ENCODE results near the gene SNRNP40. TPM values are rescaled to one million over a fixed set of nuclear protein-coding genes. Genes with fewer than 3 reads are reported as not detected.
A peak's percentile ranks its signal among the peaks of the same experiment; 100 is the strongest.
"Not testable (repeated sequence)": the region's sequence is repeated elsewhere in the genome, so short reads cannot be mapped to it uniquely, and the experiment has no call there.

Gene SNRNP40
- total and polyA plus RNA-seq, 10 donors = 21.4 to 53.0 (median 40.1) TPM

GRCh38 chr1:31295874-31296485 is 608 bp downstream of the SNRNP40 start:
- Histone ChIP-seq H3K36me3 (peaks cover 2 to 42% (median 27%) of the 10 kb centered on the region in 6 donors), H3K27me3 (replicated peaks in 1 of 7) (no peaks in the 10 kb centered on the region), H3K4me3 (peak overlapping the region; percentile 79 to 99 (median 90)), H3K9me3 (no peaks in the 10 kb centered on the region), H3K4me1 (peaks cover 13 to 68% (median 47%) of the 10 kb centered on the region in 6 donors), H3K27ac (peak overlapping the region; percentile 75 to 96 (median 92))
- 12 to 18% (median 15%) methylated on average over 17 of the region's 17 CpGs for WGBS, 5 donors
- intact Hi-C loops (cut with DNase I; ENCODE audit: low total_unique reads) = no loop called here
- DNase-seq = no peak
- TF ChIP-seq, protein P1, sequence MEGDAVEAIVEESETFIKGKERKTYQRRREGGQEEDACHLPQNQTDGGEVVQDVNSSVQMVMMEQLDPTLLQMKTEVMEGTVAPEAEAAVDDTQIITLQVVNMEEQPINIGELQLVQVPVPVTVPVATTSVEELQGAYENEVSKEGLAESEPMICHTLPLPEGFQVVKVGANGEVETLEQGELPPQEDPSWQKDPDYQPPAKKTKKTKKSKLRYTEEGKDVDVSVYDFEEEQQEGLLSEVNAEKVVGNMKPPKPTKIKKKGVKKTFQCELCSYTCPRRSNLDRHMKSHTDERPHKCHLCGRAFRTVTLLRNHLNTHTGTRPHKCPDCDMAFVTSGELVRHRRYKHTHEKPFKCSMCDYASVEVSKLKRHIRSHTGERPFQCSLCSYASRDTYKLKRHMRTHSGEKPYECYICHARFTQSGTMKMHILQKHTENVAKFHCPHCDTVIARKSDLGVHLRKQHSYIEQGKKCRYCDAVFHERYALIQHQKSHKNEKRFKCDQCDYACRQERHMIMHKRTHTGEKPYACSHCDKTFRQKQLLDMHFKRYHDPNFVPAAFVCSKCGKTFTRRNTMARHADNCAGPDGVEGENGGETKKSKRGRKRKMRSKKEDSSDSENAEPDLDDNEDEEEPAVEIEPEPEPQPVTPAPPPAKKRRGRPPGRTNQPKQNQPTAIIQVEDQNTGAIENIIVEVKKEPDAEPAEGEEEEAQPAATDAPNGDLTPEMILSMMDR (IDR thresholded peaks at IDR 0.05 in 8 of 11, conservative IDR thresholded peaks at IDR 0.05 in 3 of 11) = no peak
- TF ChIP-seq POLR2AphosphoS5 (IDR thresholded peaks at IDR 0.05) = no peak
- TF ChIP-seq POLR2A (IDR thresholded peaks at IDR 0.05) = no peak

GRCh38 chr1:31289021-31289420 is 7.6 kb downstream of the SNRNP40 start:
- H3K9me3 ChIP-seq = no peaks in the 10 kb centered on the region
- no peak for DNase-seq
- H3K4me3 ChIP-seq = no peak overlapping the region
- no peak overlapping the region for H3K27ac ChIP-seq
- peaks cover 0 to 12% (median under 1%) of the 10 kb centered on the region in 6 donors for H3K4me1 ChIP-seq
- no peaks in the 10 kb centered on the region for H3K27me3 ChIP-seq (replicated peaks in 1 of 7)
- peaks cover 7 to 100% (median 76%) of the 10 kb centered on the region in 6 donors for H3K36me3 ChIP-seq
- 39 to 58% (median 46%) methylated on average over 4 of the region's 4 CpGs for WGBS, 5 donors
- TF ChIP-seq POLR2AphosphoS5 (IDR thresholded peaks at IDR 0.05) (no peak), POLR2A (IDR thresholded peaks at IDR 0.05) (no peak)
- TF ChIP-seq, protein P1 (IDR thresholded peaks at IDR 0.05 in 8 of 11, conservative IDR thresholded peaks at IDR 0.05 in 3 of 11) = no peak
- intact Hi-C loops (cut with DNase I; ENCODE audit: low total_unique reads) = no loop called here

GRCh38 chr1:31287791-31288190 is 8.8 kb downstream of the SNRNP40 start:
- intact Hi-C loops (cut with DNase I; ENCODE audit: low total_unique reads); H3K27me3 ChIP-seq (replicated peaks in 1 of 7); DNase-seq; H3K4me1 ChIP-seq; H3K27ac ChIP-seq; H3K4me3 ChIP-seq; H3K9me3 ChIP-seq: not testable (repeated sequence)
- whole genome bisulfite sequencing, 5 donors = 95 to 100% (median 97%) methylated on average over 4 of the region's 4 CpGs
- H3K36me3 ChIP-seq = peaks cover 7 to 100% (median 79%) of the 10 kb centered on the region in 6 donors

DNA sequence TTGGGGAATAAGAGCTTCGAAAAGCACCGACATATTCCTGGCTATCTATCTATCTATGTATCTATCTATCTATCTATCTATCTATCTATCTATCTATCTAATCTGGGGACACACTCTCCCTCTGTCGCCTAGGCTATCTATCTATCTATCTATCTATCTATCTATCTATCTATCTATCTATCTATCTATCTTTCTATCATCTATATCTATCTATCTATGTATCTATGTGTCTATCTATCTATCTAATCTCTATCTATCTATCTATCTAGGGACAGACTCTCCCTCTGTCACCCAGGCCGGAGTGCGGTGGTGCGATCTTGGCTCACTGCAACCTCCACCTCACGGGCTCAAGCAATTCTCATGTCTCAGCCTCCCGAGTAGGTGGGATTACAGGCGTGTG is 14.2 kb downstream of the SNRNP40 start:
- H3K36me3 ChIP-seq = peaks cover 3 to 100% (median 71%) of the 10 kb centered on the region in 6 donors
- H3K4me1 ChIP-seq; DNase-seq; H3K4me3 ChIP-seq; H3K27me3 ChIP-seq (replicated peaks in 1 of 7); H3K9me3 ChIP-seq; H3K27ac ChIP-seq; intact Hi-C loops (cut with DNase I; ENCODE audit: low total_unique reads): not testable (repeated sequence)
- 96 to 98% (median 97%) methylated on average over 9 of the region's 9 CpGs for WGBS, 5 donors

GRCh38 chr1:31273619-31274018 is 23.0 kb downstream of the SNRNP40 start:
- Histone ChIP-seq H3K36me3 (peaks cover 3 to 100% (median 78%) of the 10 kb centered on the region in 6 donors), H3K4me3 (no peak overlapping the region), H3K9me3 (no peaks in the 10 kb centered on the region), H3K27me3 (replicated peaks in 1 of 7) (no peaks in the 10 kb centered on the region), H3K27ac (no peak overlapping the region), H3K4me1 (no peaks in the 10 kb centered on the region)
- intact Hi-C loops (cut with DNase I; ENCODE audit: low total_unique reads) = no loop called here
- DNase-seq = no peak
- TF ChIP-seq, protein P1 (IDR thresholded peaks at IDR 0.05 in 8 of 11, conservative IDR thresholded peaks at IDR 0.05 in 3 of 11) = no peak
- no peak for TF ChIP-seq POLR2AphosphoS5 (IDR thresholded peaks at IDR 0.05)
- no peak for TF ChIP-seq POLR2A (IDR thresholded peaks at IDR 0.05)
- 82 to 90% (median 85%) methylated on average over 2 of the region's 2 CpGs for WGBS, 5 donors
